UCSD-AML1 (cell line): Measurements from ENCODE around the gene MPV17L2.
"Not testable (repeated sequence)": the region's sequence is repeated elsewhere in the genome, so short reads cannot be mapped to it uniquely, and the experiment has no call there.

Experiments used
- DNase-seq: peaks from one replicate; lab custom pipeline; 2025; ENCODE audit not compliant: unreplicated experiment; lab: John Stamatoyannopoulos, UW

The MPV17L2 gene

GRCh38 chr19:18192673-18193387, at the start of gene MPV17L2:
TSS of gene MPV17L2 (plus strand) at chr19:18193218. CDS start at chr19:18193282, 64 bp downstream.
- peak; percentile 100 for DNase-seq

- no peak for DNase-seq
Measured at GRCh38 chr19:18143902-18144301, 49.1 kb upstream of the MPV17L2 start.

- DNase-seq: no peak
Measured at GRCh38 chr19:18144361-18144760, 48.7 kb upstream of the MPV17L2 start.

GRCh38 chr19:18144906-18145305, 48.1 kb upstream of the MPV17L2 start:
- DNase-seq: no peak

GRCh38 chr19:18145391-18145999, 47.5 kb upstream of the MPV17L2 start:
- no peak for DNase-seq

GRCh38 chr19:18147396-18147795, 45.6 kb upstream of the MPV17L2 start:
- no peak for DNase-seq

- DNase-seq: no peak
Measured at GRCh38 chr19:18149596-18149975, 43.4 kb upstream of the MPV17L2 start.

- no peak for DNase-seq
Measured at GRCh38 chr19:18150776-18151624, 42.0 kb upstream of the MPV17L2 start.

GRCh38 chr19:18152442-18152816, 40.6 kb upstream of the MPV17L2 start:
- DNase-seq: peak; percentile 97

- peak; percentile 100 for DNase-seq
Measured at GRCh38 chr19:18152817-18153555, 40.0 kb upstream of the MPV17L2 start, which contains the start of gene PIK3R2. TSS of gene PIK3R2 (plus strand) at chr19:18153163. CDS start at chr19:18155880, 2,717 bp downstream.

GRCh38 chr19:18153556-18154134, 39.4 kb upstream of the MPV17L2 start:
- peak; percentile 37 for DNase-seq

GRCh38 chr19:18155095-18156087, 37.6 kb upstream of the MPV17L2 start:
- no peak for DNase-seq

- DNase-seq: no peak
Measured at GRCh38 chr19:18156268-18156667, 36.8 kb upstream of the MPV17L2 start.

- no peak for DNase-seq
Measured at GRCh38 chr19:18156841-18157464, 36.1 kb upstream of the MPV17L2 start.

GRCh38 chr19:18157465-18158063, 35.5 kb upstream of the MPV17L2 start:
- no peak for DNase-seq

GRCh38 chr19:18158467-18158866, 34.6 kb upstream of the MPV17L2 start:
- DNase-seq: no peak

GRCh38 chr19:18159059-18159616, 33.9 kb upstream of the MPV17L2 start:
- not testable (repeated sequence) for DNase-seq

GRCh38 chr19:18159810-18160209, 33.2 kb upstream of the MPV17L2 start:
- DNase-seq: no peak
